Subcutaneous abdominal adipose tissue (tissue), 5 donors: ENCODE data around the gene NHS.

Experiments
- H3K27ac ChIP-seq: one replicate; pipeline ENCODE4 v1.7.0; 2013; ENCODE audit warnings: low read depth, mild to moderate bottlenecking, inconsistent platforms, low read length, moderate library complexity
- H3K27me3 ChIP-seq, 5 donors: one replicate each; pipeline ENCODE4 v1.7.0; 2013; ENCODE audit warnings: low read length in 5 of 5, inconsistent platforms in 1 of 5; ENCODE audit not compliant: control insufficient read depth in 5 of 5, insufficient read depth in 4 of 5
- H3K36me3 ChIP-seq, 5 donors: one replicate each; pipeline ENCODE4 v1.7.0; 2013; ENCODE audit warnings: low read length in 5 of 5; ENCODE audit not compliant: control insufficient read depth in 5 of 5, insufficient read depth in 5 of 5
- H3K4me1 ChIP-seq, 5 donors: one replicate each; pipeline ENCODE4 v1.7.0; 2013; ENCODE audit warnings: low read length in 5 of 5, mild to moderate bottlenecking in 3 of 5, moderate library complexity in 1 of 5; ENCODE audit not compliant: control insufficient read depth in 5 of 5, insufficient read depth in 5 of 5
- H3K4me3 ChIP-seq, 5 donors: one replicate each; pipeline ENCODE4 v1.7.0; 2013; ENCODE audit warnings: low read length in 5 of 5, low read depth in 1 of 5
- H3K9ac ChIP-seq, 5 donors: one replicate each; pipeline ENCODE4 v1.7.0; 2013; ENCODE audit warnings: low read length in 5 of 5, mild to moderate bottlenecking in 4 of 5, moderate library complexity in 3 of 5
- H3K9me3 ChIP-seq, 5 donors: one replicate each; pipeline ENCODE4 v1.7.0; 2013; ENCODE audit warnings: low read length in 5 of 5; ENCODE audit not compliant: control insufficient read depth in 5 of 5
- donor health status: healthy.
- donor health status: healthy.
- donor health status: healthy.
- donor health status: healthy.
- donor health status: healthy.

NHS gene

GRCh38 chrX:17719711-17720110 is 344.7 kb downstream of the NHS start:
- Histone ChIP-seq H3K4me1 (no peaks in the 10 kb centered on the region), H3K27ac (no peak overlapping the region), H3K9me3 (no peaks in the 10 kb centered on the region), H3K36me3 (no peaks in the 10 kb centered on the region), H3K4me3 (no peak overlapping the region), H3K27me3 (peaks cover 0 to 4% (median 0%) of the 10 kb centered on the region in 5 donors), H3K9ac (no peak overlapping the region)

- no peak overlapping the region for H3K27ac ChIP-seq
- H3K27me3 ChIP-seq = peaks cover 0 to 5% (median 3%) of the 10 kb centered on the region in 5 donors
- H3K4me3 ChIP-seq = no peak overlapping the region
- no peaks in the 10 kb centered on the region for H3K4me1 ChIP-seq
- no peaks in the 10 kb centered on the region for H3K9me3 ChIP-seq
- H3K36me3 ChIP-seq = peaks cover 0 to 8% (median 5%) of the 10 kb centered on the region in 5 donors
- H3K9ac ChIP-seq = no peak overlapping the region
These were observed 346.7 kb downstream of the NHS start for GRCh38 chrX:17721715-17722114.

GRCh38 chrX:17725181-17725580 is 350.2 kb downstream of the NHS start:
- H3K36me3 ChIP-seq = peaks cover 2 to 8% (median 6%) of the 10 kb centered on the region in 5 donors
- peaks cover 0 to 5% (median 0%) of the 10 kb centered on the region in 5 donors for H3K27me3 ChIP-seq
- H3K4me1 ChIP-seq = no peaks in the 10 kb centered on the region
- no peaks in the 10 kb centered on the region for H3K9me3 ChIP-seq
- H3K27ac ChIP-seq = no peak overlapping the region
- no peak overlapping the region for H3K9ac ChIP-seq
- H3K4me3 ChIP-seq = no peak overlapping the region

- Histone ChIP-seq H3K9ac (no peak overlapping the region), H3K27me3 (peaks cover 0 to 4% (median 0%) of the 10 kb centered on the region in 5 donors), H3K4me3 (no peak overlapping the region), H3K36me3 (peaks cover 0 to 9% (median 2%) of the 10 kb centered on the region in 5 donors), H3K9me3 (no peaks in the 10 kb centered on the region), H3K27ac (no peak overlapping the region), H3K4me1 (peaks cover 0 to 6% (median 0%) of the 10 kb centered on the region in 5 donors)
These were observed 357.3 kb downstream of the NHS start for GRCh38 chrX:17732138-17732783.

GRCh38 chrX:17735406-17735805 is 360.4 kb downstream of the NHS start:
- H3K4me1 ChIP-seq = peaks cover 0 to 11% (median 0%) of the 10 kb centered on the region in 5 donors
- H3K36me3 ChIP-seq = peaks cover 0 to 3% (median 0%) of the 10 kb centered on the region in 5 donors
- no peak overlapping the region for H3K9ac ChIP-seq
- H3K9me3 ChIP-seq = no peaks in the 10 kb centered on the region
- peak overlapping the region; percentile 57 for H3K27ac ChIP-seq
- peaks cover 0 to 4% (median 0%) of the 10 kb centered on the region in 5 donors for H3K27me3 ChIP-seq
- H3K4me3 ChIP-seq = no peak overlapping the region

GRCh38 chrX:17736478-17736855 is 361.5 kb downstream of the NHS start:
- Histone ChIP-seq H3K4me1 (peaks cover 0 to 11% (median 0%) of the 10 kb centered on the region in 5 donors), H3K27me3 (peaks cover 0 to 4% (median 2%) of the 10 kb centered on the region in 5 donors), H3K9me3 (no peaks in the 10 kb centered on the region), H3K27ac (peak overlapping the region; percentile 57), H3K4me3 (peak overlapping the region; percentile 51 to 74 (median 54)), H3K9ac (peak overlapping the region in 2 of 5 donors; percentile 35 to 60), H3K36me3 (peaks cover 0 to 3% (median 0%) of the 10 kb centered on the region in 5 donors)

- Histone ChIP-seq H3K4me1 (peaks cover 0 to 11% (median 0%) of the 10 kb centered on the region in 5 donors), H3K27me3 (peaks cover 0 to 5% (median under 1%) of the 10 kb centered on the region in 5 donors), H3K27ac (peak within 1 kb of the TSS; percentile 91), H3K9me3 (no peaks in the 10 kb centered on the region), H3K4me3 (peak within 1 kb of the TSS; percentile 68 to 83 (median 72)), H3K9ac (peak within 1 kb of the TSS; percentile 59 to 89 (median 77)), H3K36me3 (peaks cover 0 to under 1% (median 0%) of the 10 kb centered on the region in 5 donors)
These were observed 362.1 kb downstream of the NHS start, which contains the start of gene SCML1 for GRCh38 chrX:17736856-17737709. SCML1 (plus strand) TSS chrX:17737493; CDS start chrX:17744187, 6,694 bp downstream.

GRCh38 chrX:17737710-17737985 is 362.6 kb downstream of the NHS start:
- Histone ChIP-seq H3K36me3 (no peaks in the 10 kb centered on the region), H3K27ac (peak overlapping the region; percentile 91), H3K4me1 (peaks cover 0 to 11% (median 0%) of the 10 kb centered on the region in 5 donors), H3K27me3 (peaks cover 0 to 5% (median 0%) of the 10 kb centered on the region in 5 donors), H3K9me3 (no peaks in the 10 kb centered on the region), H3K4me3 (peak overlapping the region; percentile 68 to 83 (median 72)), H3K9ac (peak overlapping the region; percentile 59 to 89 (median 77))

GRCh38 chrX:17737986-17738713 is 363.1 kb downstream of the NHS start:
- peak overlapping the region; percentile 91 for H3K27ac ChIP-seq
- peaks cover 0 to 5% (median 0%) of the 10 kb centered on the region in 5 donors for H3K27me3 ChIP-seq
- no peaks in the 10 kb centered on the region for H3K36me3 ChIP-seq
- H3K4me1 ChIP-seq = peaks cover 0 to 11% (median 0%) of the 10 kb centered on the region in 5 donors
- peak overlapping the region; percentile 59 to 89 (median 77) for H3K9ac ChIP-seq
- H3K9me3 ChIP-seq = no peaks in the 10 kb centered on the region
- peak overlapping the region; percentile 68 to 83 (median 72) for H3K4me3 ChIP-seq
